ENCODE data around the gene KLK14. TPM values are rescaled to one million over a fixed set of nuclear protein-coding genes. Genes with fewer than 3 reads are reported as not detected.

The KLK14 gene
- total RNA-seq, 2 experiments from 2014 or later: 0.20 TPM; not detected in 1

GRCh38 chr19:51122112-51122981 lies 39.7 kb upstream of the KLK14 start:
- Mint-ChIP-seq H3K27ac (peak overlapping the region; percentile 84), H3K36me3 (ENCODE audit: low read depth) (peaks cover 3% of the 10 kb centered on the region), H3K4me1 (peaks cover 62% of the 10 kb centered on the region), H3K9me3 (no peaks in the 10 kb centered on the region), H3K27me3 (peaks cover 15% of the 10 kb centered on the region), H3K4me3 (peak overlapping the region; percentile 24)
- DNase-seq: no peak
- ChIA-PET CTCF (no interaction called here), POLR2A (interaction anchor here (0.9 to 1.2 kb wide), 2 partner anchors 8 to 10 kb away, joined by 3 to 4 read pairs; no protein-coding TSS in a partner anchor)

- DNase-seq: no peak
- ChIA-PET POLR2A (no interaction called here), CTCF (no interaction called here)
- Mint-ChIP-seq H3K9me3 (no peaks in the 10 kb centered on the region), H3K27me3 (peaks cover 24% of the 10 kb centered on the region), H3K27ac (no peak overlapping the region), H3K4me3 (no peak overlapping the region), H3K36me3 (ENCODE audit: low read depth) (peaks cover 4% of the 10 kb centered on the region), H3K4me1 (peaks cover 62% of the 10 kb centered on the region)
Observed at GRCh38 chr19:51121257-51121656, 38.6 kb upstream of the KLK14 start.

- no peak overlapping the region for H3K27ac Mint-ChIP-seq
- peaks cover 71% of the 10 kb centered on the region for H3K4me1 Mint-ChIP-seq
- H3K4me3 Mint-ChIP-seq: no peak overlapping the region
- no peaks in the 10 kb centered on the region for H3K9me3 Mint-ChIP-seq
- peaks cover 33% of the 10 kb centered on the region for H3K27me3 Mint-ChIP-seq
- no peak for DNase-seq
- ChIA-PET CTCF (no interaction called here), POLR2A (no interaction called here)
- peaks cover 6% of the 10 kb centered on the region for H3K36me3 Mint-ChIP-seq (ENCODE audit: low read depth)
Observed at GRCh38 chr19:51120160-51120559, 37.5 kb upstream of the KLK14 start.

- peaks cover 35% of the 10 kb centered on the region for H3K27me3 Mint-ChIP-seq
- peaks cover 6% of the 10 kb centered on the region for H3K36me3 Mint-ChIP-seq (ENCODE audit: low read depth)
- H3K9me3 Mint-ChIP-seq: no peaks in the 10 kb centered on the region
- no peak overlapping the region for H3K4me3 Mint-ChIP-seq
- DNase-seq: no peak
- H3K4me1 Mint-ChIP-seq: peaks cover 71% of the 10 kb centered on the region
- CTCF ChIA-PET: no interaction called here
- H3K27ac Mint-ChIP-seq: no peak overlapping the region
- POLR2A ChIA-PET: no interaction called here
Observed at GRCh38 chr19:51119611-51120010, 36.9 kb upstream of the KLK14 start.

GRCh38 chr19:51119101-51119500 lies 36.4 kb upstream of the KLK14 start:
- Mint-ChIP-seq H3K27ac (no peak overlapping the region), H3K4me3 (no peak overlapping the region), H3K36me3 (ENCODE audit: low read depth) (peaks cover 6% of the 10 kb centered on the region), H3K4me1 (peaks cover 71% of the 10 kb centered on the region), H3K9me3 (no peaks in the 10 kb centered on the region), H3K27me3 (peaks cover 38% of the 10 kb centered on the region)
- ChIA-PET CTCF (no interaction called here), POLR2A (interaction anchor here (0.6 kb wide), 1 partner anchor 72 kb away, joined by 4 read pairs; no protein-coding TSS in a partner anchor)
- DNase-seq: no peak

GRCh38 chr19:51116736-51117286 lies 34.1 kb upstream of the KLK14 start:
- H3K4me3 Mint-ChIP-seq: no peak overlapping the region
- DNase-seq: peak; percentile 57
- H3K27ac Mint-ChIP-seq: peak overlapping the region; percentile 31
- ChIA-PET CTCF (no interaction called here), POLR2A (no interaction called here)
- peaks cover 42% of the 10 kb centered on the region for H3K27me3 Mint-ChIP-seq
- peaks cover 4% of the 10 kb centered on the region for H3K36me3 Mint-ChIP-seq (ENCODE audit: low read depth)
- peaks cover 52% of the 10 kb centered on the region for H3K4me1 Mint-ChIP-seq
- no peaks in the 10 kb centered on the region for H3K9me3 Mint-ChIP-seq

GRCh38 chr19:51114087-51114729 lies 31.5 kb upstream of the KLK14 start:
- Mint-ChIP-seq H3K27ac (peak overlapping the region; percentile 4), H3K9me3 (no peaks in the 10 kb centered on the region), H3K4me3 (no peak overlapping the region), H3K36me3 (ENCODE audit: low read depth) (peaks cover 3% of the 10 kb centered on the region), H3K27me3 (peaks cover 42% of the 10 kb centered on the region), H3K4me1 (peaks cover 46% of the 10 kb centered on the region)
- no peak for DNase-seq
- ChIA-PET CTCF (interaction anchor here (1.5 to 1.6 kb wide), 2 partner anchors 10 to 44 kb away, joined by 4 read pairs; partner anchors contain the start of gene SIGLEC9), POLR2A (interaction anchor here (0.8 to 1.0 kb wide), 3 partner anchors 8 to 281 kb away, joined by 3 to 4 read pairs (median 4); no protein-coding TSS in a partner anchor)

- Mint-ChIP-seq H3K4me3 (no peak overlapping the region), H3K4me1 (peaks cover 52% of the 10 kb centered on the region), H3K36me3 (ENCODE audit: low read depth) (peaks cover 16% of the 10 kb centered on the region), H3K9me3 (no peaks in the 10 kb centered on the region), H3K27ac (no peak overlapping the region), H3K27me3 (peaks cover 24% of the 10 kb centered on the region)
- CTCF ChIA-PET: interaction anchor here (0.7 to 1.2 kb wide), 2 partner anchors 17 to 20 kb away, joined by 3 read pairs; no protein-coding TSS in a partner anchor
- POLR2A ChIA-PET: no interaction called here
- DNase-seq: no peak
Observed at GRCh38 chr19:51111606-51112005, 28.9 kb upstream of the KLK14 start.

- H3K27ac Mint-ChIP-seq: no peak overlapping the region
- H3K36me3 Mint-ChIP-seq (ENCODE audit: low read depth): peaks cover 18% of the 10 kb centered on the region
- ChIA-PET CTCF (interaction anchor here (1.2 kb wide), 1 partner anchor 14 kb away, joined by 4 read pairs; no protein-coding TSS in a partner anchor), POLR2A (no interaction called here)
- DNase-seq: no peak
- H3K4me1 Mint-ChIP-seq: peaks cover 48% of the 10 kb centered on the region
- no peak overlapping the region for H3K4me3 Mint-ChIP-seq
- peaks cover 15% of the 10 kb centered on the region for H3K27me3 Mint-ChIP-seq
- no peaks in the 10 kb centered on the region for H3K9me3 Mint-ChIP-seq
Observed at GRCh38 chr19:51110666-51110971, 27.9 kb upstream of the KLK14 start.

- POLR2A ChIA-PET: no interaction called here
Observed at GRCh38 chr19:51108805-51109146, 26.1 kb upstream of the KLK14 start.

GRCh38 chr19:51108066-51108804 lies 25.5 kb upstream of the KLK14 start, which contains the start of gene CTU1:
Gene CTU1 (minus strand): TSS chr19:51108409. CDS start chr19:51104569, 3,840 bp downstream.
- Mint-ChIP-seq H3K27me3 (peaks cover 2% of the 10 kb centered on the region), H3K4me3 (peak within 1 kb of the TSS; percentile 85), H3K9me3 (no peaks in the 10 kb centered on the region), H3K4me1 (peaks cover 39% of the 10 kb centered on the region), H3K36me3 (ENCODE audit: low read depth) (peaks cover 30% of the 10 kb centered on the region), H3K27ac (peak within 1 kb of the TSS; percentile 73)
- ChIA-PET CTCF (interaction anchor here (0.6 to 1.5 kb wide), 4 partner anchors 12 to 269 kb away, joined by 3 to 4 read pairs (median 4); no protein-coding TSS in a partner anchor), POLR2A (no interaction called here)
- peak; percentile 99 for DNase-seq

More at GRCh38 chr19:51108805-51109146, 26.1 kb upstream of the KLK14 start:
- H3K4me1 Mint-ChIP-seq: peaks cover 40% of the 10 kb centered on the region
- no peak for DNase-seq
- H3K9me3 Mint-ChIP-seq: no peaks in the 10 kb centered on the region
- H3K27ac Mint-ChIP-seq: peak overlapping the region; percentile 73
- CTCF ChIA-PET: interaction anchor here (0.6 to 1.3 kb wide), 3 partner anchors 12 to 269 kb away, joined by 3 to 4 read pairs (median 3); no protein-coding TSS in a partner anchor
- H3K27me3 Mint-ChIP-seq: peaks cover 3% of the 10 kb centered on the region
- H3K4me3 Mint-ChIP-seq: peak overlapping the region; percentile 85
- H3K36me3 Mint-ChIP-seq (ENCODE audit: low read depth): peaks cover 25% of the 10 kb centered on the region

GRCh38 chr19:51107406-51108065 lies 24.8 kb upstream of the KLK14 start:
- DNase-seq: peak; percentile 46

More at GRCh38 chr19:51107406-51108065, 24.8 kb upstream of the KLK14 start:
- Mint-ChIP-seq H3K36me3 (ENCODE audit: low read depth) (peaks cover 33% of the 10 kb centered on the region), H3K4me1 (peaks cover 43% of the 10 kb centered on the region), H3K4me3 (peak overlapping the region; percentile 85), H3K9me3 (no peaks in the 10 kb centered on the region), H3K27ac (peak overlapping the region; percentile 73), H3K27me3 (peaks cover 2% of the 10 kb centered on the region)
- POLR2A ChIA-PET: no interaction called here
- CTCF ChIA-PET: interaction anchor here (0.6 to 1.6 kb wide), 4 partner anchors 11 to 50 kb away, joined by 3 to 4 read pairs (median 3); no protein-coding TSS in a partner anchor

Measured in activated CD4-positive, alpha-beta memory T cell treated with anti-CD3 and anti-CD28 coated beads, Interleukin-2, amount 10 ng/mL, durations not matched to agents 7 days and 5 days (primary cell).